HG03571 (cell line): Measurements from ENCODE around the gene TPR.

Source experiments
- ATAC-seq: cut with Tn5 transposase; IDR thresholded peaks from one replicate; pipeline ENCODE4 v1.9.1; 2021; ENCODE audit not compliant: unreplicated experiment

TPR gene

GRCh38 chr1:186291271-186291670, 83.8 kb downstream of the TPR start:
- no peak for ATAC-seq

- ATAC-seq: no peak
Measured at GRCh38 chr1:186289943-186290545, 85.0 kb downstream of the TPR start.

GRCh38 chr1:186286615-186287315, 88.3 kb downstream of the TPR start:
- ATAC-seq: no peak

DNA sequence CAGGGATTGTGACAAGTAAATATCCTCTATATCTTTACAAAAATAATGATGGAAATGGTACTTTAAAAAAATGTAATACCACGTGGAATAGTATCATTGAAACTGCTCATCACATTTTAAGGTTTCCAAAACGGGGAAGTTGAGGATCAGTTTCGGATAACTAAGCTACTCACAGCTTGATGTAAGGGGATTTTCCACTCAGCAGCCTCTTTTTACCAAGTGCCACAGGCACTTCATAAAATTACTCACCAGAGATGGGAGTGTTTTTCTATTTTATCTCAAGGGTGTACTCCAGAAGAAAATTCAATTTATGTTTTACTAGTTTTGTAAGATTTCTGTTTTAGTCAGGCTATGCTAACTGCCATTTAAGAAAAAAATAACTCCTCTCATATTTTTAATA, 91.7 kb downstream of the TPR start:
- no peak for ATAC-seq

GRCh38 chr1:186282466-186282865, 92.6 kb downstream of the TPR start:
- no peak for ATAC-seq

DNA sequence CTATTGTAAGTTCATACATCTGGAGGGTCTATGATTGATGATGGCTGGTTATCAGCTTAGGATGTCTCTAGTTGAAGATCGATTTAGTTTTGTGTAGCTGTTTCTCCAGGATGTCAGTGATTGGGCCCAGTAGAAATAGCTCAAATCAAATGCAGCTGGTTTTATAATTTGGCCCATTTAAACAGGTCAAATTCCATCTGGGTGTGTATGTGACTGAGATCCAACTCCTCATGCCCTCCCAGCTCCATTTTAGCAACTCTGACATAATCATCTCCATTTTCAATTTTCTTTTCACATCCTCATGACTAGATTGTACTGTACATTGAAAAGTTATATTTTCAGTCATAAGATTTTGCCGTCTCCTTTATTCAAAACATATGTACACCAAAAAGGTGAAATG, 99.2 kb downstream of the TPR start:
- no peak for ATAC-seq

GRCh38 chr1:186272486-186272885, 102.6 kb downstream of the TPR start:
- ATAC-seq: no peak

- ATAC-seq: no peak
Measured at GRCh38 chr1:186271032-186271431, 104.0 kb downstream of the TPR start.
